GM23338 (cell line): ENCODE results near the gene FHAD1.
"Not testable (repeated sequence)": the region's sequence is repeated elsewhere in the genome, so short reads cannot be mapped to it uniquely, and the experiment has no call there.

Experiments
- CTCF ChIP-seq, 2 experiments: fragments of 200-600 bp in 1 of 2; sonication (generic) in 1 of 2; conservative IDR thresholded peaks; 2 replicates each; pipeline versions ENCODE4 v1.5.1 to v1.6.1; 2016 to 2017; ENCODE audit warnings: antibody characterized with exemption in 2 of 2, low read depth in 2 of 2, mild to moderate bottlenecking in 2 of 2, moderate library complexity in 1 of 2
- POLR2AphosphoS5 ChIP-seq: IDR thresholded peaks from 2 replicates; pipeline ENCODE4 v1.6.1; 2016; ENCODE audit warnings: antibody characterized with exemption, low read depth

GRCh38 chr1:15434739-15435138 lies 187.7 kb downstream of the FHAD1 start:
- not testable (repeated sequence) for TF ChIP-seq POLR2AphosphoS5; CTCF (conservative IDR thresholded peaks at IDR 0.05; ENCODE audit: low read depth in 2 of 2)
